PC-3 (cell line): Measurements from ENCODE around the gene NEU4. TPM values are rescaled to one million over a fixed set of nuclear protein-coding genes. Genes with fewer than 3 reads are reported as not detected.

Source experiments
- ATAC-seq: fragments of 200-7000 bp; cut with Tn5 transposase; 2 replicates; pipeline ENCODE4 v1.9.1; 2020; ENCODE audit warnings: mild to moderate bottlenecking, moderate library complexity
- BruUV-seq: library from RNA; stranded (reverse); fragments of 400-500 nt; replicated peaks from 2 replicates; lab custom pipeline; 2021; lab: Mats Ljungman, UMichigan
- CTCF ChIA-PET: fragments of 300-600 bp; sonication (Branson Sonifier 250); formaldehyde crosslinking; loops from one replicate; lab custom pipeline; 2022; ENCODE audit warnings: antibody characterized with exemption; lab: Charles Lee
- POLR2A ChIA-PET: fragments of 300-600 bp; sonication (Branson Sonifier 250); formaldehyde crosslinking; loops from one replicate; lab custom pipeline; 2022; ENCODE audit warnings: antibody characterized with exemption; ENCODE audit not compliant: unreplicated experiment; lab: Charles Lee
- DNase-seq: peaks from one replicate; pipeline ENCODE4 v3.0.0-alpha.2; 2015
- H2AFZ ChIP-seq: fragments of 300-600 bp; sonication (generic); 2 replicates; pipeline ENCODE4 v1.6.0; 2016; ENCODE audit warnings: antibody characterized with exemption, low read length
- H3F3A ChIP-seq: fragments of 300-600 bp; sonication (generic); one replicate; pipeline ENCODE4 v1.6.0; 2017; ENCODE audit warnings: antibody characterized with exemption, low read length, control low read depth, mild to moderate bottlenecking; ENCODE audit not compliant: unreplicated experiment
- H3K27ac ChIP-seq: fragments of 300-600 bp; sonication (generic); 2 replicates; pipeline ENCODE4 v1.5.1; 2016; ENCODE audit warnings: mild to moderate bottlenecking, low read length
- H3K27me3 ChIP-seq: fragments of 300-600 bp; sonication (generic); 2 replicates; pipeline ENCODE4 v1.6.1; 2016; ENCODE audit warnings: low read length, mixed read lengths
- H3K36me3 ChIP-seq: fragments of 300-600 bp; sonication (generic); 2 replicates; pipeline ENCODE4 v1.6.1; 2016; ENCODE audit warnings: low read depth, mixed run types, low read length, mixed read lengths
- H3K4me1 ChIP-seq: fragments of 300-600 bp; sonication (generic); 2 replicates; pipeline ENCODE4 v1.5.1; 2016; ENCODE audit warnings: low read length; ENCODE audit not compliant: insufficient read depth
- H3K4me2 ChIP-seq: fragments of 300-600 bp; sonication (generic); 2 replicates; pipeline ENCODE4 v1.6.0; 2016; ENCODE audit warnings: low read length
- H3K4me3 ChIP-seq: fragments of 300-600 bp; sonication (generic); 2 replicates; pipeline ENCODE4 v1.5.1; 2016; ENCODE audit warnings: mild to moderate bottlenecking, low read length, mixed read lengths
- H3K79me2 ChIP-seq: fragments of 300-600 bp; sonication (generic); 2 replicates; pipeline ENCODE4 v1.6.1; 2017; ENCODE audit warnings: low read length, mixed read lengths
- H3K9ac ChIP-seq: fragments of 300-600 bp; sonication (generic); 2 replicates; pipeline ENCODE4 v1.6.0; 2016; ENCODE audit warnings: mild to moderate bottlenecking, low read length
- H3K9me2 ChIP-seq: fragments of 300-600 bp; sonication (generic); replicated peaks from 2 replicates; pipeline ENCODE4 v1.6.1; 2016; ENCODE audit warnings: mixed run types, low read length, mixed read lengths
- H3K9me3 ChIP-seq: fragments of 300-600 bp; sonication (generic); 2 replicates; pipeline ENCODE4 v1.6.1; 2016; ENCODE audit warnings: low read length, mixed read lengths
- H4K20me1 ChIP-seq: fragments of 300-600 bp; sonication (generic); 2 replicates; pipeline ENCODE4 v1.6.1; 2016; ENCODE audit warnings: low read length, mixed read lengths
- CTCF ChIP-seq: fragments of 300-600 bp; sonication (generic); conservative IDR thresholded peaks from 2 replicates; pipeline ENCODE4 v1.5.1; 2017; ENCODE audit warnings: antibody characterized with exemption, low read depth, mild to moderate bottlenecking, low read length
- EZH2 ChIP-seq: fragments of 300-600 bp; sonication (generic); IDR thresholded peaks from one replicate; pipeline ENCODE4 v1.6.1; 2017; ENCODE audit warnings: antibody characterized with exemption, mild to moderate bottlenecking, low read length; ENCODE audit not compliant: unreplicated experiment
- EZH2phosphoT487 ChIP-seq: fragments of 300-600 bp; sonication (generic); IDR thresholded peaks from 2 replicates; pipeline ENCODE4 v1.6.1; 2018; ENCODE audit warnings: mild to moderate bottlenecking, antibody characterized with exemption, low read length, borderline replicate concordance
- intact Hi-C: fragments of 100-400 bp; cut with micrococcal nuclease; formaldehyde crosslinking; loops from 2 replicates; pipeline ENCODE4 v1.9.0; 2023
- total RNA-seq: library from RNA; depleted of rRNA; stranded (reverse); fragments of >200 nt; gene quantifications from 2 replicates; pipeline ENCODE4 v1.2.3, GENCODE V29; 2014

The NEU4 gene
- total RNA-seq, 1 experiment from 2014 or later = not detected

GRCh38 chr2:241773511-241774418, 35.2 kb upstream of the NEU4 start:
- intact Hi-C loops = no loop called here
- DNase-seq = no peak
- Histone ChIP-seq H3K4me3 (no peak overlapping the region), H4K20me1 (no peaks in the 10 kb centered on the region), H3K4me2 (no peak overlapping the region), H3K27ac (no peak overlapping the region), H2AFZ (no peak overlapping the region), H3K36me3 (no peaks in the 10 kb centered on the region), H3K79me2 (no peaks in the 10 kb centered on the region), H3K9me3 (no peaks in the 10 kb centered on the region), H3K27me3 (no peaks in the 10 kb centered on the region), H3K9me2 (no peaks in the 10 kb centered on the region), H3K4me1 (peaks cover 5% of the 10 kb centered on the region), H3K9ac (no peak overlapping the region), H3F3A (no peaks in the 10 kb centered on the region)
- TF ChIP-seq EZH2 (no peak), EZH2phosphoT487 (no peak), CTCF (no peak)
- no TSS peak for BruUV-seq
- ChIA-PET CTCF (no interaction called here), POLR2A (no interaction called here)
- ATAC-seq = peak; percentile 35

GRCh38 chr2:241774419-241775222, 34.4 kb upstream of the NEU4 start:
- ATAC-seq (peak; percentile 44), DNase-seq (peak; percentile 38)
- Histone ChIP-seq H3K4me2 (no peak overlapping the region), H3K4me1 (peaks cover 5% of the 10 kb centered on the region), H3K79me2 (no peaks in the 10 kb centered on the region), H3K4me3 (no peak overlapping the region), H3F3A (no peaks in the 10 kb centered on the region), H3K9me2 (no peaks in the 10 kb centered on the region), H3K9ac (no peak overlapping the region), H3K36me3 (no peaks in the 10 kb centered on the region), H3K27me3 (no peaks in the 10 kb centered on the region), H3K27ac (no peak overlapping the region), H4K20me1 (no peaks in the 10 kb centered on the region), H2AFZ (no peak overlapping the region), H3K9me3 (no peaks in the 10 kb centered on the region)
- CTCF ChIA-PET = no interaction called here
- TF ChIP-seq EZH2 (no peak), CTCF (no peak), EZH2phosphoT487 (no peak)
- no TSS peak for BruUV-seq
- POLR2A ChIA-PET = no interaction called here
- intact Hi-C loops = no loop called here
